BJ (cell line): Measurements from ENCODE around the gene NFATC2IP. TPM values are rescaled to one million over a fixed set of nuclear protein-coding genes. Genes with fewer than 3 reads are reported as not detected.

ENCODE experiments used
- CTCF ChIA-PET: fragments of 350-600 bp; formaldehyde crosslinking; extraction: SDS; loops from one replicate; lab custom pipeline; 2021; ENCODE audit warnings: antibody characterized with exemption, inconsistent platforms; lab: Yijun Ruan, JAX
- POLR2A ChIA-PET: fragments of 300-600 bp; sonication (Branson Sonifier 250); formaldehyde crosslinking; extraction: SDS; loops from one replicate; lab custom pipeline; 2021; ENCODE audit warnings: antibody characterized with exemption; lab: Charles Lee
- DNase-seq: peaks from one replicate; pipeline ENCODE4 v3.0.0-alpha.2; 2011; ENCODE audit warnings: low read depth
- H3K27me3 ChIP-seq: 2 replicates; pipeline ENCODE4 v1.6.0; 2011; ENCODE audit warnings: low read length; ENCODE audit not compliant: control insufficient read depth, insufficient read depth
- H3K36me3 ChIP-seq: 2 replicates; pipeline ENCODE4 v1.5.1; 2011; ENCODE audit warnings: low read length; ENCODE audit not compliant: control insufficient read depth, insufficient read depth
- H3K4me3 ChIP-seq: 2 replicates; pipeline ENCODE4 v1.5.1; 2011; ENCODE audit warnings: low read depth, mild to moderate bottlenecking, control low read depth, low read length
- CTCF ChIP-seq: IDR thresholded peaks from 2 replicates; pipeline ENCODE4 v1.5.1; 2011; ENCODE audit warnings: low read depth, mild to moderate bottlenecking, control low read depth, inconsistent platforms, low read length, moderate library complexity; ENCODE audit not compliant: insufficient read depth
- polyA plus RNA-seq: library from polyadenylated mRNA; depleted of rRNA; stranded (reverse); fragments of >200 nt; gene quantifications from 2 replicates; pipeline ENCODE4 v1.2.3, GENCODE V29; 2011

NFATC2IP gene
- polyA plus RNA-seq, 1 experiment: 30.7 TPM

- H3K4me3 ChIP-seq: no peak overlapping the region
- no peak for DNase-seq
- H3K27me3 ChIP-seq: no peaks in the 10 kb centered on the region; the same call in 1 of the 2 replicates
- no peaks in the 10 kb centered on the region for H3K36me3 ChIP-seq
- no peak for TF ChIP-seq CTCF
- CTCF ChIA-PET: no interaction called here
- POLR2A ChIA-PET: interaction anchor here (0.6 kb wide), 1 partner anchor 11 kb away, joined by 3 read pairs; no protein-coding TSS in a partner anchor
These were observed 58.5 kb downstream of the NFATC2IP start for GRCh38 chr16:29009050-29009837.

GRCh38 chr16:29009838-29010166 is 59.1 kb downstream of the NFATC2IP start:
- no peaks in the 10 kb centered on the region for H3K36me3 ChIP-seq
- ChIA-PET CTCF (no interaction called here), POLR2A (interaction anchor here (0.6 kb wide), 1 partner anchor 10 kb away, joined by 3 read pairs; no protein-coding TSS in a partner anchor)
- TF ChIP-seq CTCF: no peak
- DNase-seq: no peak
- H3K27me3 ChIP-seq: no peaks in the 10 kb centered on the region; the same call in 1 of the 2 replicates
- no peak overlapping the region for H3K4me3 ChIP-seq

- POLR2A ChIA-PET: no interaction called here
- H3K36me3 ChIP-seq: no peaks in the 10 kb centered on the region
- CTCF ChIA-PET: interaction anchor here (0.9 kb wide), 1 partner anchor 14 kb away, joined by 3 read pairs; no protein-coding TSS in a partner anchor
- no peak for TF ChIP-seq CTCF
- no peak for DNase-seq
- no peak overlapping the region for H3K4me3 ChIP-seq
- H3K27me3 ChIP-seq: no peaks in the 10 kb centered on the region; the same call in 1 of the 2 replicates
These were observed 60.4 kb downstream of the NFATC2IP start for GRCh38 chr16:29011112-29011511.

GRCh38 chr16:29011851-29012250 is 61.1 kb downstream of the NFATC2IP start:
- no peak overlapping the region for H3K4me3 ChIP-seq
- ChIA-PET POLR2A (no interaction called here), CTCF (no interaction called here)
- H3K27me3 ChIP-seq: no peaks in the 10 kb centered on the region; the same call in 1 of the 2 replicates
- DNase-seq: no peak
- no peaks in the 10 kb centered on the region for H3K36me3 ChIP-seq
- no peak for TF ChIP-seq CTCF

DNA sequence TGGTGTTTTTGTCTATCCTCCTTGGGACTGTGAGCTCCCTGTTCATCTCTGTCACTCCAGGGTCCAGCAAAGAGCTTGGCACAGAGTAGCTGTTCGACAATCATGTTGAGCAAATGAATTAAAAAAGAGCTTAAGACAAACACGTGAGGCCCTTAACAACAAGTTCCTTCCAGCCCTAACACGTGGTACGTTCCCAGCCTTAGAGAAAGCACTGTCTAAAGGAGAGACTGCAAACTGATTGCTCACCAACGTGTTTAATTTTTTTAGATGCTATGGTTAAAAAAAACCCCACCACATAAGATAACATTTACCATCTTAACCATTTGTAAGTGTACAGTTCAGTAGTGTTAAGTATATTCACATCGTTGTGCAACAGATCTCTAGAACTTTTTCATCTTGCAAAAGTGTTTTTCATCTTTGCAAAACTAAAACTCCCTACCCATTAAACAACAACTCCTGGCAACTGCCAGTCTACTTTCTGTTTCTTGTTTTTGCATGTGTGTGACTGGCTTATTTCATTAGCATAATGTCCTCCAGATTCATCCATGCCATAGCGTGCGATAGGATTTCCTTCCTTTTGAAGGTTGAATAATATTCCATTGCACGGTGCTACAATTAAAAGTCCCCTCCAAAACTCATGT is 62.3 kb downstream of the NFATC2IP start:
- TF ChIP-seq CTCF: no peak
- ChIA-PET POLR2A (no interaction called here), CTCF (interaction anchor here (0.7 kb wide), 1 partner anchor 12 kb away, joined by 3 read pairs; no protein-coding TSS in a partner anchor)
- no peaks in the 10 kb centered on the region; the same call in 1 of the 2 replicates for H3K27me3 ChIP-seq
- no peaks in the 10 kb centered on the region for H3K36me3 ChIP-seq
- DNase-seq: no peak
- no peak overlapping the region for H3K4me3 ChIP-seq
